BE2C (cell line): ENCODE results near the gene TUFT1.

Experiments
- DNase-seq: peaks from one replicate; pipeline ENCODE4 v3.0.0-alpha.2; 2020
- H3K27me3 ChIP-seq: fragments of 250-450 bp; sonication (Bioruptor Pico); 2 replicates; pipeline ENCODE4 v1.5.1; 2020; ENCODE audit warnings: mild to moderate bottlenecking
- H3K36me3 ChIP-seq: fragments of 250-450 bp; sonication (Bioruptor Pico); 2 replicates; pipeline ENCODE4 v1.5.1; 2020; ENCODE audit warnings: mild to moderate bottlenecking
- H3K4me1 ChIP-seq: fragments of 250-450 bp; sonication (Bioruptor Pico); 2 replicates; pipeline ENCODE4 v1.5.1; 2020
- H3K4me3 ChIP-seq: 2 replicates; pipeline ENCODE4 v1.5.1; 2011; ENCODE audit warnings: low read depth, low read length
- H3K9me3 ChIP-seq: fragments of 250-450 bp; sonication (Bioruptor Pico); 2 replicates; pipeline ENCODE4 v1.5.1; 2020
- TF ChIP-seq, protein P1 (sequence below): IDR thresholded peaks from 2 replicates; pipeline ENCODE4 v1.5.1; 2012; ENCODE audit warnings: mild to moderate bottlenecking, low read depth, low read length

TUFT1 gene

DNA sequence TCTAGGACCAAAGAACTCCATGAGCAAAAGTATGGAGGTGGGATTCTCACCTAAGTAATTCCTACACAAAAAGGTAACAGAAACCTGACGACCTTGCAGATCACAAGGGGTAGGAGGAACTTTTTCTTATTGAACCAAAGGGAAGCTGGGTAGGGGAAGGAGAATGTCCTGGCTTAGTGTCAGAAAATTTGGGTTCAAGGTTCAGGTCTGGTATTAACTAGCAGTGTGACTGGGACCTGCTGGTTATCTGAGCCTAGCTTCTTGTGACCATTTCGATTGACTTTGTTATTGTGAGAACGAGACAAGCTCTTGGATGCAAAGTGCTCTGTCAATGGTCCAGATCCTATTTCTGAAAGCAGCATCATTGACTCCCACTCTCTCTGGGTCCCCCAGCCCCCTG lies 66.7 kb downstream of the TUFT1 start:
- Histone ChIP-seq H3K4me1 (no peaks in the 10 kb centered on the region; the same call in none of the 2 replicates), H3K4me3 (no peak overlapping the region), H3K9me3 (no peaks in the 10 kb centered on the region), H3K27me3 (no peaks in the 10 kb centered on the region), H3K36me3 (no peaks in the 10 kb centered on the region)
- DNase-seq = no peak
- TF ChIP-seq, protein P1, sequence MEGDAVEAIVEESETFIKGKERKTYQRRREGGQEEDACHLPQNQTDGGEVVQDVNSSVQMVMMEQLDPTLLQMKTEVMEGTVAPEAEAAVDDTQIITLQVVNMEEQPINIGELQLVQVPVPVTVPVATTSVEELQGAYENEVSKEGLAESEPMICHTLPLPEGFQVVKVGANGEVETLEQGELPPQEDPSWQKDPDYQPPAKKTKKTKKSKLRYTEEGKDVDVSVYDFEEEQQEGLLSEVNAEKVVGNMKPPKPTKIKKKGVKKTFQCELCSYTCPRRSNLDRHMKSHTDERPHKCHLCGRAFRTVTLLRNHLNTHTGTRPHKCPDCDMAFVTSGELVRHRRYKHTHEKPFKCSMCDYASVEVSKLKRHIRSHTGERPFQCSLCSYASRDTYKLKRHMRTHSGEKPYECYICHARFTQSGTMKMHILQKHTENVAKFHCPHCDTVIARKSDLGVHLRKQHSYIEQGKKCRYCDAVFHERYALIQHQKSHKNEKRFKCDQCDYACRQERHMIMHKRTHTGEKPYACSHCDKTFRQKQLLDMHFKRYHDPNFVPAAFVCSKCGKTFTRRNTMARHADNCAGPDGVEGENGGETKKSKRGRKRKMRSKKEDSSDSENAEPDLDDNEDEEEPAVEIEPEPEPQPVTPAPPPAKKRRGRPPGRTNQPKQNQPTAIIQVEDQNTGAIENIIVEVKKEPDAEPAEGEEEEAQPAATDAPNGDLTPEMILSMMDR = no peak

DNA sequence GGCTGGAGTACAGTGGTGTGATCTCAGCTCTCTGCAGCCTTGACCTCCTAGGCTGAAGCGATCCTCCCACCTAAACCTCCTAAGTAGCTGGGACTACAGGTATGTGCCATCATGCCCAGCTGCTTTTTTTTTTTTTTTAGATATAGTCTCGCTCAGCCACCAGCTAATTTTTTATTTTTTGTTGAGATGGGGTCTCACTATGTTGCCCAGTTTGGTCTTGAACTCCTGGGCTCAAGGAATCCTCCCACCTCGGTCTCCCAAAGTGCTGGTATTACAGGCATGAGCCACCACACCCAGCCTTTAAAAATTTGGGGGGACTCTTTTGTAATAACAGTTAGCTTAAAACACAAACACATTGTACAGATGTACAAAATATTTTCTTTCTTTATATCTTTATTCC lies 70.0 kb downstream of the TUFT1 start:
- Histone ChIP-seq H3K4me1 (peaks cover 2% of the 10 kb centered on the region), H3K36me3 (no peaks in the 10 kb centered on the region), H3K4me3 (no peak overlapping the region), H3K27me3 (no peaks in the 10 kb centered on the region), H3K9me3 (no peaks in the 10 kb centered on the region)
- DNase-seq = no peak
- TF ChIP-seq, protein P1 = no peak

DNA sequence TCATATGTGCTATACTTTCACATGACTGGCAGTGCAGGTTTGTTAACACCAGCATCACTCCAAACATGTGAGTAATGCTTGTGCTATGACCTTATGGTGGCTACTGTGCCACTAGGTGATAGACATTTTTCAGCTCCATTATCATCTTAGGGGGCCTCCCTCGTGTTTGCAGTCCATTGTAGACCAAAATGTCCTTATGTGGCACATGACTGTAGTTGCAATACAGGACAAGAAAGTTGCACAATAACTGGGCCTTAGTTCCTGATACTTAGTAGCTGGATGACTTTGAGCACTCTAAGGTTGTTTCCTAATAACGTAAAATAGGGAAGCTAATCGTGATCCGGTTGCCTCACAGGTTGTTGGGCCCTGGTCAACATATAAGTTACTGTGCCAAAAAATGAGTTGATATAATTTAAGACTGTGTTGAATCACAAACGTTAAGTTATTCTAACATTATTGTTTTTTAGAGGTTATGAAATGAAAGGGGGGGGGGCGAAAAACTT lies 71.2 kb downstream of the TUFT1 start:
- H3K4me1 ChIP-seq = peaks cover 2% of the 10 kb centered on the region
- H3K4me3 ChIP-seq = 0 out of 2 replicates have a peak overlapping the region, but pooled peaks have one; percentile 5
- DNase-seq = no peak

DNA sequence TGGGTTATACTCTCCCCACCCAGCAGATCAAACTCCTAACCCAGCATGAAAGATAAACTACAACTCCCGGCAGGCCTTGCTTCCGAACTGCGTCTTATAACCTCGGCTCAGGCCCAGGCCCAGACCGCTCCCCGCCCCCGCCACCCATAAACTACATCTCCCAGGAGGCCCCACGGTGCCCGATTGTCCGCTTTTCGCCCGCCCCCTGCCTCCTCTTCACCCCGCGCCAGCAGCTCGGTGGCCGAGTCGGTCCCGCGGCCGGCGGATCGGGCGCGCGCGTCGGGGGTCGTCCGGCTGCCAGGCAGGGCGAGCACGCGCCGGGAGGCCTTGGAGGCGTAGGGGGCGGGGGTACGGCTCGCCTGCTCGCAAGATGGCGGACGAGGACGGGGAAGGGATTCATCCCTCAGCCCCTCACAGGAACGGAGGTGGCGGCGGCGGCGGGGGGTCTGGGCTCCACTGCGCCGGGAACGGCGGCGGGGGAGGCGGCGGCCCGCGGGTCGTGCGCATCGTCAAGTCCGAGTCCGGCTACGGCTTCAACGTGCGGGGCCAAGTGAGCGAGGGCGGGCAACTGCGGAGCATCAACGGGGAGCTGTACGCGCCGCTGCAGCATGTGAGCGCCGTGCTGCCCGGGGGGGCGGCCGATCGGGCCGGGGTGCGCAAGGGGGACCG lies 71.9 kb downstream of the TUFT1 start, which contains the start of gene SNX27:
SNX27 (plus strand) TSS at position 219 of the 669 bp plus-strand sequence; CDS start at position 371, 152 bp downstream.
- peak; percentile 96 for DNase-seq
- TF ChIP-seq, protein P1 = no peak
- H3K4me1 ChIP-seq = peaks cover 2% of the 10 kb centered on the region
- H3K36me3 ChIP-seq = no peaks in the 10 kb centered on the region
- peak within 1 kb of the TSS; percentile 79 for H3K4me3 ChIP-seq
- no peaks in the 10 kb centered on the region for H3K27me3 ChIP-seq
- no peaks in the 10 kb centered on the region for H3K9me3 ChIP-seq

More for the DNA sequence above, 71.2 kb downstream of the TUFT1 start:
- TF ChIP-seq, protein P1 = no peak
- H3K9me3 ChIP-seq = no peaks in the 10 kb centered on the region
- no peaks in the 10 kb centered on the region for H3K27me3 ChIP-seq
- no peaks in the 10 kb centered on the region for H3K36me3 ChIP-seq

DNA sequence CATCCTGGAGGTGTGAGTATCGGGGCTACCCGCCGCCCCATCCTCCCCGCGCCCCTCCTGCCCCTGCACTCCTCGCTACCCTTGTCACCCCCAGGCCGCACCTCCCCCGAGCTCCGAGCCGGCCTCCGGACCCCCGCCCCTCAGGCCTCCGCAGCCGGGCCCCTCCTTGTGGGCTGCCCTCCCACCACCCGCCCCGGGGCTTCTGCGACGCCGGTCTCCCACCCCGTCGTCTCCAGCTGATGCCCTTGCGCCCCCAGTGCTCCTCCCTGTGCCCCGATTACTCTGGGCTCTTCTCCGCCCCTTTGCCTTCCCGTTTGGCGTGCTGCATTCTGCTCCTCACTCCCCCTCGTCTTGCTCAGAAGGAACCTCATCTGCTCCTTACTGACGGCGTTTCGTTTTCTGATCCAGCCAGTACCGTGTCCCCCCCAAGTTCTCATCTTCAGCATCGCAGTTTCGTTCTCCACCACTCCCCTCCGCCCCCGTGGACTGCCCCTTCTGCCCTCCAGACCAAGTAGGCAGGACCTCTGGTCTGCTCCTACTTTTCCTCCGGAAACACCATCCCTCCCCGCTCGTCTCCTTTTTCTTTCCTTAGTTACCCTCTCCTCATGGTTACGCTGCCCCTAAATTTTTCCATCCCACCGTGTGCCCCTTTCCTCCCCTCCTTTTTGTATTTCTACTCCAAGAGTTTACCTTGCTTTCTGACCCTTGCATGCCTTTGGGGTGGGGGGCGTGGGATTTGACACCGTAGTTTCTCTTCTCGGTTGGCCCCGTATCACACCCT lies 72.6 kb downstream of the TUFT1 start:
- peak; percentile 38 for DNase-seq
- TF ChIP-seq, protein P1 = no peak
- peak overlapping the region; percentile 79 for H3K4me3 ChIP-seq
- H3K4me1 ChIP-seq = peaks cover 2% of the 10 kb centered on the region; the same call in 1 of the 2 replicates
- H3K36me3 ChIP-seq = no peaks in the 10 kb centered on the region
- H3K9me3 ChIP-seq = no peaks in the 10 kb centered on the region
- no peaks in the 10 kb centered on the region for H3K27me3 ChIP-seq
